Body of pancreas (tissue), 4 donors: ENCODE data around the gene AMD1.

Source experiments
- POLR2A ChIP-seq, 3 donors: fragments of 450-650 bp; IDR thresholded peaks; one replicate each; pipeline ENCODE4 v1.6.1; 2016; ENCODE audit warnings: antibody characterized with exemption in 3 of 3, mild to moderate bottlenecking in 2 of 3
- TF ChIP-seq, protein P1 (sequence below), 7 experiments: fragments of 450-650 bp in 4 of 7; fragments of 200-600 bp in 3 of 7; sonication (generic) in 3 of 7; IDR thresholded peaks; one replicate each; pipeline ENCODE4 v1.5.1; 2016 to 2019; ENCODE audit warnings: antibody characterized with exemption in 7 of 7

DNA sequence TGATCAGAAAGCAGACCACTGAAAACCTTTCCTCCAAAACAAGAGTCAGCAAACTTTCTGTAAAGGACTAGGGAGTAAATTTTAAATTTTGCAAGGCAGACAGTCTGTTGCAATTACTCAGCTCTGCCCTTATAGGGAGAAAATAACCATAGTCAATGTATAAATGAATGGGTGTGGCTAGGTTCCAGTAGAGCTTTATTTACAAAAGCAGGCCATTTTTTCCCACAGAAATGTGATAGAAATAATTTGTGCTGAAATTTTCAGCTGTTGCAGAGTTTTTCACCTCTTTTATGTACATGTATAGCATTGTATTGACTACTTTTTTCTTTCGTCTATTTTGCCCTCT lies 7.7 kb downstream of the AMD1 start:
- TF ChIP-seq POLR2A (IDR thresholded peaks at IDR 0.05) = no peak
- TF ChIP-seq, protein P1, sequence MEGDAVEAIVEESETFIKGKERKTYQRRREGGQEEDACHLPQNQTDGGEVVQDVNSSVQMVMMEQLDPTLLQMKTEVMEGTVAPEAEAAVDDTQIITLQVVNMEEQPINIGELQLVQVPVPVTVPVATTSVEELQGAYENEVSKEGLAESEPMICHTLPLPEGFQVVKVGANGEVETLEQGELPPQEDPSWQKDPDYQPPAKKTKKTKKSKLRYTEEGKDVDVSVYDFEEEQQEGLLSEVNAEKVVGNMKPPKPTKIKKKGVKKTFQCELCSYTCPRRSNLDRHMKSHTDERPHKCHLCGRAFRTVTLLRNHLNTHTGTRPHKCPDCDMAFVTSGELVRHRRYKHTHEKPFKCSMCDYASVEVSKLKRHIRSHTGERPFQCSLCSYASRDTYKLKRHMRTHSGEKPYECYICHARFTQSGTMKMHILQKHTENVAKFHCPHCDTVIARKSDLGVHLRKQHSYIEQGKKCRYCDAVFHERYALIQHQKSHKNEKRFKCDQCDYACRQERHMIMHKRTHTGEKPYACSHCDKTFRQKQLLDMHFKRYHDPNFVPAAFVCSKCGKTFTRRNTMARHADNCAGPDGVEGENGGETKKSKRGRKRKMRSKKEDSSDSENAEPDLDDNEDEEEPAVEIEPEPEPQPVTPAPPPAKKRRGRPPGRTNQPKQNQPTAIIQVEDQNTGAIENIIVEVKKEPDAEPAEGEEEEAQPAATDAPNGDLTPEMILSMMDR (IDR thresholded peaks at IDR 0.05) = no peak
